ENCODE measurements around the gene IGSF8. TPM values are rescaled to one million over a fixed set of nuclear protein-coding genes. Genes with fewer than 3 reads are reported as not detected.

The IGSF8 gene, protein sequence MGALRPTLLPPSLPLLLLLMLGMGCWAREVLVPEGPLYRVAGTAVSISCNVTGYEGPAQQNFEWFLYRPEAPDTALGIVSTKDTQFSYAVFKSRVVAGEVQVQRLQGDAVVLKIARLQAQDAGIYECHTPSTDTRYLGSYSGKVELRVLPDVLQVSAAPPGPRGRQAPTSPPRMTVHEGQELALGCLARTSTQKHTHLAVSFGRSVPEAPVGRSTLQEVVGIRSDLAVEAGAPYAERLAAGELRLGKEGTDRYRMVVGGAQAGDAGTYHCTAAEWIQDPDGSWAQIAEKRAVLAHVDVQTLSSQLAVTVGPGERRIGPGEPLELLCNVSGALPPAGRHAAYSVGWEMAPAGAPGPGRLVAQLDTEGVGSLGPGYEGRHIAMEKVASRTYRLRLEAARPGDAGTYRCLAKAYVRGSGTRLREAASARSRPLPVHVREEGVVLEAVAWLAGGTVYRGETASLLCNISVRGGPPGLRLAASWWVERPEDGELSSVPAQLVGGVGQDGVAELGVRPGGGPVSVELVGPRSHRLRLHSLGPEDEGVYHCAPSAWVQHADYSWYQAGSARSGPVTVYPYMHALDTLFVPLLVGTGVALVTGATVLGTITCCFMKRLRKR
- total RNA-seq (2021; ENCODE audit: unreplicated experiment) (18.8 TPM), Bru-seq, nascent RNA (percentile 43 among the genes with signal in this experiment), BruChase-seq, experiment 1, labeled RNA remaining after a 2-hour chase (percentile 41 among the genes with signal in this experiment), BruChase-seq, experiment 2, labeled RNA remaining after a 6-hour chase (percentile 56 among the genes with signal in this experiment)
- polyA plus RNA-seq (2012; ENCODE audit: insufficient read length) = 29.5 TPM
- long read RNA-seq, transcript IGSF8-201 (7 exons, 2,343 nt) = major isoform, 24 of 31 reads
- long read RNA-seq, partial matches to known transcripts = 2 of 31 reads
- long read RNA-seq, other reads (novel, unspliced or antisense) = 4 of 31 reads

DNA sequence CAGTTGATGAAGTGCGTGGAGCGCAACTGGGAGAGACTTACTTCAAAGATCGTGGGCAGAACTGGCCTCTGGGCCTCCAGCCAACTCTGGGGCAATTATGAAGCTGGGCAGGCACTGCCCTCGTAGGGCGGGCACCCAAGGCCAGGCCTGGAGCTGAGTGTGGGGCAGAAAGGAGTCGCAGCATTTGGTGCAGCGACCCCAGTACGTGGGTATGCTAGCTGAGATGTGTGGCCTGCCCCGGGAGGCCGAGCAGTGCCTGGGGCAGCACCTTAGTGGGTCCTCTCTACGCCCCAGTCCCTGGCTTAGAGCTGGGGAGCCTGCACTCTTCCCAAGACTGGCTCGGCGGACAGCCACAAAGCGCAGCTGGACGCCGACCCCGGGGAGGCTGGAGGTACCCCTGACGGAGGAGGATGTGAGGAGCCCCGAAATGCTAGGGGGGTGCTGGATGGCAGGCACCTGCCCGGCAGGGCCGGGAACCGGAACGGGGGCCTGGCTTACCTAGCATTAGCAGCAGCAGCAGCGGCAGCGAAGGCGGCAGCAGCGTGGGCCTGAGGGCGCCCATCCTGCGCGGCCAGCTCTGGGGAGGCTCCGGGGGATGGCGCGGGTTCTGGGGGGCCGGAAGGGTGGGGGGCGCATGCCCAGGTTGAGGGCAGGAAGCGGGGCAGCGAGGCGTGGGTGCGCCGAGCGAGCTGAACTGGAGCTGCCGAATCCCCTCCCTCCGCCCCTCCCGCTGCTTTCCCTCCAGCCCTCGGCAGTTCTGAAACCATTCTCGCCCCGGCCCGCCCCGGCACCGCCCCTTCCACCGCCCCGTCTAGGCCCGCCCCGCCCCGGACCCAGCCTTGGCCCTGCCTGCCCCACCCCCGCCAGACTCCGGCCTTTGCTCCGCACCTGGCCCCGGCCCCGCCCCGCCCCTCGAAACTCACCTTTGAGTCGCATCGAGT lies at the start of gene IGSF8:
IGSF8 (minus strand) TSS at position 709 of the 941 bp plus-strand sequence; CDS start at position 562, 147 bp downstream.
- Histone ChIP-seq H3K9me3 (ENCODE audit: control insufficient read depth, insufficient read depth, low read depth, low read length) (no peaks in the 10 kb centered on the region), H3K27ac (ENCODE audit: low read length) (peak within 1 kb of the TSS; percentile 77), H3K36me3 (ENCODE audit: control insufficient read depth, insufficient read depth, low read length) (no peaks in the 10 kb centered on the region; the same call in 1 of the 2 replicates), H3K27me3 (ENCODE audit: control insufficient read depth, insufficient read depth, low read length) (no peaks in the 10 kb centered on the region), H3K4me3 (ENCODE audit: low read depth in 2 of 2, low read length in 2 of 2) (peak within 1 kb of the TSS; percentile 60 to 84), H3K4me1 (ENCODE audit: control insufficient read depth, insufficient read depth, low read length) (peaks cover 3% of the 10 kb centered on the region; the same call in 1 of the 2 replicates)
- no peak for TF ChIP-seq POLR2AphosphoS5 (IDR thresholded peaks at IDR 0.05; ENCODE audit: low read depth, low read length)
- no peak for TF ChIP-seq TCF7L2 (IDR thresholded peaks at IDR 0.05; ENCODE audit: low read depth, low read length)
- TF ChIP-seq SIN3A (IDR thresholded peaks at IDR 0.05; ENCODE audit: borderline replicate concordance, insufficient read depth, low read depth, low read length) = 0 out of 2 replicates have a peak, but pooled peaks have one; percentile 21
- TF ChIP-seq, protein P1, sequence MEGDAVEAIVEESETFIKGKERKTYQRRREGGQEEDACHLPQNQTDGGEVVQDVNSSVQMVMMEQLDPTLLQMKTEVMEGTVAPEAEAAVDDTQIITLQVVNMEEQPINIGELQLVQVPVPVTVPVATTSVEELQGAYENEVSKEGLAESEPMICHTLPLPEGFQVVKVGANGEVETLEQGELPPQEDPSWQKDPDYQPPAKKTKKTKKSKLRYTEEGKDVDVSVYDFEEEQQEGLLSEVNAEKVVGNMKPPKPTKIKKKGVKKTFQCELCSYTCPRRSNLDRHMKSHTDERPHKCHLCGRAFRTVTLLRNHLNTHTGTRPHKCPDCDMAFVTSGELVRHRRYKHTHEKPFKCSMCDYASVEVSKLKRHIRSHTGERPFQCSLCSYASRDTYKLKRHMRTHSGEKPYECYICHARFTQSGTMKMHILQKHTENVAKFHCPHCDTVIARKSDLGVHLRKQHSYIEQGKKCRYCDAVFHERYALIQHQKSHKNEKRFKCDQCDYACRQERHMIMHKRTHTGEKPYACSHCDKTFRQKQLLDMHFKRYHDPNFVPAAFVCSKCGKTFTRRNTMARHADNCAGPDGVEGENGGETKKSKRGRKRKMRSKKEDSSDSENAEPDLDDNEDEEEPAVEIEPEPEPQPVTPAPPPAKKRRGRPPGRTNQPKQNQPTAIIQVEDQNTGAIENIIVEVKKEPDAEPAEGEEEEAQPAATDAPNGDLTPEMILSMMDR (IDR thresholded peaks at IDR 0.05) = no peak
- TF ChIP-seq, protein P2, sequence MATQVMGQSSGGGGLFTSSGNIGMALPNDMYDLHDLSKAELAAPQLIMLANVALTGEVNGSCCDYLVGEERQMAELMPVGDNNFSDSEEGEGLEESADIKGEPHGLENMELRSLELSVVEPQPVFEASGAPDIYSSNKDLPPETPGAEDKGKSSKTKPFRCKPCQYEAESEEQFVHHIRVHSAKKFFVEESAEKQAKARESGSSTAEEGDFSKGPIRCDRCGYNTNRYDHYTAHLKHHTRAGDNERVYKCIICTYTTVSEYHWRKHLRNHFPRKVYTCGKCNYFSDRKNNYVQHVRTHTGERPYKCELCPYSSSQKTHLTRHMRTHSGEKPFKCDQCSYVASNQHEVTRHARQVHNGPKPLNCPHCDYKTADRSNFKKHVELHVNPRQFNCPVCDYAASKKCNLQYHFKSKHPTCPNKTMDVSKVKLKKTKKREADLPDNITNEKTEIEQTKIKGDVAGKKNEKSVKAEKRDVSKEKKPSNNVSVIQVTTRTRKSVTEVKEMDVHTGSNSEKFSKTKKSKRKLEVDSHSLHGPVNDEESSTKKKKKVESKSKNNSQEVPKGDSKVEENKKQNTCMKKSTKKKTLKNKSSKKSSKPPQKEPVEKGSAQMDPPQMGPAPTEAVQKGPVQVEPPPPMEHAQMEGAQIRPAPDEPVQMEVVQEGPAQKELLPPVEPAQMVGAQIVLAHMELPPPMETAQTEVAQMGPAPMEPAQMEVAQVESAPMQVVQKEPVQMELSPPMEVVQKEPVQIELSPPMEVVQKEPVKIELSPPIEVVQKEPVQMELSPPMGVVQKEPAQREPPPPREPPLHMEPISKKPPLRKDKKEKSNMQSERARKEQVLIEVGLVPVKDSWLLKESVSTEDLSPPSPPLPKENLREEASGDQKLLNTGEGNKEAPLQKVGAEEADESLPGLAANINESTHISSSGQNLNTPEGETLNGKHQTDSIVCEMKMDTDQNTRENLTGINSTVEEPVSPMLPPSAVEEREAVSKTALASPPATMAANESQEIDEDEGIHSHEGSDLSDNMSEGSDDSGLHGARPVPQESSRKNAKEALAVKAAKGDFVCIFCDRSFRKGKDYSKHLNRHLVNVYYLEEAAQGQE (IDR thresholded peaks at IDR 0.05; ENCODE audit: insufficient read depth in 1 of 2, low read depth in 2 of 2, low read length in 1 of 2) = no peak
- BruUV-seq (replicated peaks) = no TSS peak
- POLR2A ChIA-PET = no interaction called here
- in situ Hi-C loops (cut with HindIII; ENCODE audit: low pct_unique_long_range_greater_than_20kb, low sequenced_read_pairs) (no loop called here), intact Hi-C loops (cut with micrococcal nuclease; ENCODE audit: unreplicated experiment) (no loop called here)
- CTCF ChIA-PET = no interaction called here
- ATAC-seq = peak; percentile 75
- no peak for DNase-seq (ENCODE audit: low read depth, low spot score)

DNA sequence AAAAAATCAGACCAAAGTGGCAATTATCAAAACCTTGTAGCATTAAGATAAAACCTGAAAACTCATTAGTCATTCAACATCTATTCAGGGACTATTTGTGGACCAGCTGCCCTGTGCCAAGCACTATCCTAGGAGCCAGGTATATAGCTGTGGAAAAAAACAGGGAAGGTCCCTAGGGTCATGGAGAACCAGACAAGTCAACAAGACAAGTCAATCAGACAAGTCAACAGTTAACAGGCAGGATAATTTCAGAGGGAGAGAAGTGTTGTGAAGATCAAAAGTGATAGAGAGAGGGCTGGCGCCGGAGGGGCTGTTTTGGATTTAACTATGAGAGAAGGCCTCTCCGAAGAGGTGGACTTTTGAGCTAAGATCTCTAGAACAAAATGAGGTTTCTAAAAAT lies 49.7 kb upstream of the IGSF8 start:
- no peak for TF ChIP-seq SIN3A (IDR thresholded peaks at IDR 0.05; ENCODE audit: borderline replicate concordance, insufficient read depth, low read depth, low read length)
- TF ChIP-seq, protein P2 (IDR thresholded peaks at IDR 0.05; ENCODE audit: insufficient read depth in 1 of 2, low read depth in 2 of 2, low read length in 1 of 2) = no peak
- TF ChIP-seq, protein P1 (IDR thresholded peaks at IDR 0.05) = no peak
- TF ChIP-seq TCF7L2 (IDR thresholded peaks at IDR 0.05; ENCODE audit: low read depth, low read length) = no peak
- no peak for TF ChIP-seq POLR2AphosphoS5 (IDR thresholded peaks at IDR 0.05; ENCODE audit: low read depth, low read length)
- POLR2A ChIA-PET = no interaction called here
- intact Hi-C loops (cut with micrococcal nuclease; ENCODE audit: unreplicated experiment) = no loop called here
- in situ Hi-C loops (cut with HindIII; ENCODE audit: low pct_unique_long_range_greater_than_20kb, low sequenced_read_pairs) = no loop called here
- Histone ChIP-seq H3K36me3 (ENCODE audit: control insufficient read depth, insufficient read depth, low read length) (no peaks in the 10 kb centered on the region), H3K4me3 (ENCODE audit: low read depth in 2 of 2, low read length in 2 of 2) (no peak overlapping the region), H3K4me1 (ENCODE audit: control insufficient read depth, insufficient read depth, low read length) (no peaks in the 10 kb centered on the region), H3K27ac (ENCODE audit: low read length) (no peak overlapping the region), H3K9me3 (ENCODE audit: control insufficient read depth, insufficient read depth, low read depth, low read length) (no peaks in the 10 kb centered on the region), H3K27me3 (ENCODE audit: control insufficient read depth, insufficient read depth, low read length) (peaks cover 5% of the 10 kb centered on the region)
- CTCF ChIA-PET = no interaction called here
- ATAC-seq = no peak
- DNase-seq (ENCODE audit: low read depth, low spot score) = no peak
- no TSS peak for BruUV-seq (replicated peaks)
